BLaER1 treated with 17β-estradiol and CSF1 and Interleukin-3, amounts not matched to agents 10 nM and 100 nM (cell line): ENCODE results near the gene RASGEF1B.

Experiments
- H3K27ac ChIP-seq, 11 experiments: shearing (Covaris generic); formaldehyde crosslinking; 2 replicates each; pipeline ENCODE4 v1.8.1; 2022
- H3K27me3 ChIP-seq, 11 experiments: shearing (Covaris generic); formaldehyde crosslinking; 2 replicates each; pipeline ENCODE4 v1.8.1; 2022
- H3K36me3 ChIP-seq, 11 experiments: shearing (Covaris generic); formaldehyde crosslinking; 2 replicates each; pipeline ENCODE4 v1.8.1; 2022
- H3K4me1 ChIP-seq, 10 experiments: shearing (Covaris generic); formaldehyde crosslinking; 2 replicates each; pipeline ENCODE4 v1.8.1; 2022
- H3K4me2 ChIP-seq, 11 experiments: shearing (Covaris generic); formaldehyde crosslinking; 2 replicates each; pipeline ENCODE4 v1.8.1; 2022
- H3K4me3 ChIP-seq, 10 experiments: shearing (Covaris generic); formaldehyde crosslinking; 2 replicates each; pipeline ENCODE4 v1.8.1; 2022
- H3K9ac ChIP-seq, 11 experiments: shearing (Covaris generic); formaldehyde crosslinking; 2 replicates each; pipeline ENCODE4 v1.8.1; 2022
- H3K9me3 ChIP-seq, 11 experiments: shearing (Covaris generic); formaldehyde crosslinking; replicated peaks in 1 of 11; 2 replicates each; pipeline ENCODE4 v1.8.1; 2022
- H4K20me1 ChIP-seq, 11 experiments: shearing (Covaris generic); formaldehyde crosslinking; 2 replicates each; pipeline ENCODE4 v1.8.1; 2022
- Cebpa-rat ChIP-seq, 11 experiments: shearing (Covaris generic); IDR thresholded peaks; 2 replicates each; pipeline ENCODE4 v1.8.1; 2022

RASGEF1B gene

DNA sequence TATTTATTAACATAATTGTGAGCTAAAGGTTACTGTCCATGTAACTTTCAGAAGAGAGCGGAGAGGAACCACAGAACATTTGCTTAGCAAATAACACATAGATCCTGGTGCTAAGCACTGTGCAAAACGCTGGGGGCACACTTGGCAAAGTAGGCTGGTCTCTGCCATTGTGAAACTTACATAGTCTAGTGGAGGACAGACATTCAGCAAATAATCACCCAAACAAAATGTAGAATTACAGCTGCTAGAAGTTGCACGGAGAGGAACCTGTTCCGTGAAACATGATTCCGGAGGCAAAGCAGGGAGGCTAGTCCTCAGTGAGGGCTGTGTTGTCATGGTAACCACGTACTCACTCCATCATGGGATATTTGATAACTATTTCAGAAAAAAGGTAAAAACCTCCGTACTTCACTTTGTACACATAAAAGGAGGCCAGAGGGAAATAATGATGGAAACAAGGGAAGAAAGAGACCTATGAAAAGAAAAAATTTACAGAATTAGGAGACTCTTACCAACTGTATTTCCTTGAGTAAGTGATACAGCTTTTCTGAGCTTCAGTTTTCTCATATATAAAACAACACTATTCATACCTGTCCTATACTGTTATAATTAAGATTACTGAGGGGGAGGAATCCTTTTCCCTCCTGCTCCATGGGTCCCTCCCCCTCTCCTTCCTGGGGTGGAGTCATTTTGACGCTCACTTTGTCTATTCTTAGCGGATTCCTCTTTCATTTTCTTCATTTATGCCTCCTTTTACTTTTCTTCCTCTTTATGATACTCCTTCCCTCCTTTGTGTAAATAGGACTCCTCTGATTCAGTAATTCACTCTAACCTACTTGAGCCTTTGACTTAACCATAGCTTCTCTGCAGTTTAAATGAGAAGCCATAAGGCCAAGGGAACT lies 825 bp upstream of the RASGEF1B start:
- H3K9ac ChIP-seq: peak overlapping the region; percentile 83 to 100 (median 90)
- H3K9me3 ChIP-seq: peaks cover 0 to 16% (median 9%) of the 10 kb centered on the region in 11 experiments; a peak in 13 of 22 replicates
- peak overlapping the region; percentile 79 to 96 (median 91) for H3K4me3 ChIP-seq
- TF ChIP-seq Cebpa-rat (IDR thresholded peaks at IDR 0.05): no peak
- H3K36me3 ChIP-seq: no peaks in the 10 kb centered on the region
- peaks cover 0 to 30% (median 10%) of the 10 kb centered on the region in 11 experiments; a peak in 10 of 22 replicates for H4K20me1 ChIP-seq
- peaks cover 31 to 52% (median 41%) of the 10 kb centered on the region in 10 experiments for H3K4me1 ChIP-seq
- H3K4me2 ChIP-seq: peak overlapping the region; percentile 80 to 97 (median 92)
- H3K27ac ChIP-seq: peak overlapping the region; percentile 80 to 99 (median 86)
- H3K27me3 ChIP-seq: no peaks in the 10 kb centered on the region

DNA sequence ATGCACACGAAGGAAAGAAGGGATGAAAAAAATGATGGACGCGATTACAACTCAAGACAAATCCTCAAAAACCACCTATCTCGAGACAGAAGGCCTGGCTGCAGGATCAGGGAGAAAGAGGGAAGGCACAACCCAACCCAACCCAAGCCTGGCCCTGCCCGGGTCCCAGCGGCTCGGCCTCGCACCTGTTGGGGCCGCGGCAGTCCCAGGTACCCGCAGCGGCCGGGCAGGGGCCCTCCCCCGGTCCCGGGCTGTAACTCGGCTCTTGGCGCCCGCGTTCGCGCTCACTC lies 464 bp downstream of the RASGEF1B start:
- Histone ChIP-seq H3K36me3 (peaks cover 0 to 3% (median 0%) of the 10 kb centered on the region in 11 experiments; a peak in 2 of 22 replicates), H3K9me3 (peaks cover 0 to 16% (median 9%) of the 10 kb centered on the region in 11 experiments; a peak in 13 of 22 replicates), H3K4me3 (peak overlapping the region; percentile 79 to 96 (median 91)), H3K4me2 (peak overlapping the region; percentile 70 to 97 (median 92)), H4K20me1 (peaks cover 3 to 41% (median 16%) of the 10 kb centered on the region in 11 experiments; a peak in 14 of 22 replicates), H3K9ac (peak overlapping the region; percentile 83 to 100 (median 90)), H3K4me1 (peaks cover 31 to 65% (median 41%) of the 10 kb centered on the region in 10 experiments), H3K27ac (peak overlapping the region; percentile 80 to 99 (median 86)), H3K27me3 (no peaks in the 10 kb centered on the region)
- TF ChIP-seq Cebpa-rat (IDR thresholded peaks at IDR 0.05): no peak

DNA sequence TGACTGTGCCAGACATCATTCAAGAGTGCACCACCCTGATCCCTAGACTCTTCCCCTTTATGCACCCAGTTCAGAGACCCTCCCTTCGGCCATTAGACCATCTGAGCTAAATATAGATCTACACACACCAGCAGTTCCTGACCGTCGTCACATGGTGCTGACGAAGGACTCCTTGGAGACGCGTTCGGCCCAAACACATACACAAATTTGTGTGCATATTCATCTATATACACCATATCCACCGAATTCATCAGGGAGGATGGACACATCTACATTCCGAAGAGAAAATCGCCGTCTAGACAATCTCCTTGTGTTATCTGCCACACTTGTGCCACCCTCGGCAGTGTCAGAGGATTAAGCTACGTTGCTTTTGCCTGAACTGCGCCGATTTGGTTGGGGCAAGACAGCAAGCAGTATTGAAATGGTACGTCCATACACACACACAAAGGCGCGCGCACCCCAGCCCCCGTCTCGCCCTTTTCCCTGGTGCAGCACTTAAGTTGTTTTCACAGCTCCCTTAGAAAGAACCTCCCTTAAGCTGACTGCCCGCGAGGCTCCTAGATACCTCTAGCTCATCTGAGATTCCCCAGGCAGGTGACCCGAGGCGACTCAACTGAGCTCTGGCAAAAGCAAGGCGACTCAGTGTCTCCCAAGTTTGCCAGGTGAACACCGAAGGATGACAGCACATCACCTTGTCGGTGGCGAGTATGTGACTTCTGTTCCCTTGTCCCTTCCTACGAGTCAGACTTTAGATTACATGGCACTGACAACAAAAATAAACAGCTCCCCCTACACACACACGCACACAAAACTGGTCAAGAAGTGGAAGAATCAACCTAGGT lies 1.0 kb downstream of the RASGEF1B start:
- Histone ChIP-seq H3K9ac (peak overlapping the region; percentile 83 to 100 (median 90)), H4K20me1 (peaks cover 4 to 47% (median 22%) of the 10 kb centered on the region in 11 experiments; a peak in 15 of 22 replicates), H3K27ac (peak overlapping the region; percentile 80 to 99 (median 86)), H3K36me3 (peaks cover 0 to 8% (median 0%) of the 10 kb centered on the region in 11 experiments; a peak in 3 of 22 replicates), H3K27me3 (no peaks in the 10 kb centered on the region), H3K9me3 (peaks cover 0 to 16% (median 9%) of the 10 kb centered on the region in 11 experiments; a peak in 13 of 22 replicates), H3K4me2 (peak overlapping the region; percentile 70 to 97 (median 92)), H3K4me3 (peak overlapping the region; percentile 79 to 96 (median 91)), H3K4me1 (peaks cover 31 to 69% (median 41%) of the 10 kb centered on the region in 10 experiments)
- no peak for TF ChIP-seq Cebpa-rat (IDR thresholded peaks at IDR 0.05)

DNA sequence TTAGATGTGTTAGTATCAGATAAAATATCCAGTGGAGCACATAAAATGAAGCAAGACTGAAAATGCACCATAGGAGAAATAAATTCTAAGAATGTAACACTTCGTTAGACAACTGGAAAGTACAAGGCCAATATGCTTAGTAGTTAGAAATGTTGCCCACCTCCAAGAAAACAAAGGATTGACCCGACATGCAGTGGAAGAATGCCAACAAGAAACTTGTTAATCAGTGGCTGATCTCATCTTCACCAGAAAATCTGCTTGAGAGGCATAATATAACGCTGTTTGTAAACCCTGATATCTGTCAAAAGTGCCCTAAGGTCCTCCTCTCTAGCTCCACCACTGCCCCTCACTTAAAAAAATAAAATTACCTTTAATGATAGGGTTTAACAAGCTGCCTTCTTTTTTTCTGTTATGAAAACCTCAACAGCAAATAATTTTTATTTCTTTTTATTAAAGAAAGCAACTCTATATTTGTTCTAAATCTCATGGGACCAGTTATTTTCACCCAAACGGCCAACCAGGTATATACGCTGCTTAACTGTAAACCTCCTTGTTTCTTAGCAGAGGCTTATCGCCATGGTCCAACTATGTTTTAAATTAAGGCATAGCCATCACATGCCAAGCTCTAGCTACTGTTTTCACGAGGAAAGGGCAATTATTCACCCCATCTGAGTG lies 1.8 kb downstream of the RASGEF1B start:
- H3K9me3 ChIP-seq: peaks cover 0 to 16% (median 9%) of the 10 kb centered on the region in 11 experiments; a peak in 13 of 22 replicates
- H3K4me2 ChIP-seq: peak overlapping the region; percentile 70 to 97 (median 92)
- H3K27ac ChIP-seq: peak overlapping the region in 9 of 11 experiments; percentile 83 to 99 (median 90); a peak in 16 of 22 replicates
- peaks cover 0 to 16% (median 0%) of the 10 kb centered on the region in 11 experiments; a peak in 3 of 22 replicates for H3K36me3 ChIP-seq
- peak overlapping the region; percentile 83 to 100 (median 90) for H3K9ac ChIP-seq
- H3K4me1 ChIP-seq: peaks cover 31 to 69% (median 41%) of the 10 kb centered on the region in 10 experiments
- TF ChIP-seq Cebpa-rat (IDR thresholded peaks at IDR 0.05): no peak
- peaks cover 4 to 54% (median 30%) of the 10 kb centered on the region in 11 experiments; a peak in 15 of 22 replicates for H4K20me1 ChIP-seq
- peak overlapping the region; percentile 79 to 96 (median 91) for H3K4me3 ChIP-seq
- no peaks in the 10 kb centered on the region for H3K27me3 ChIP-seq

DNA sequence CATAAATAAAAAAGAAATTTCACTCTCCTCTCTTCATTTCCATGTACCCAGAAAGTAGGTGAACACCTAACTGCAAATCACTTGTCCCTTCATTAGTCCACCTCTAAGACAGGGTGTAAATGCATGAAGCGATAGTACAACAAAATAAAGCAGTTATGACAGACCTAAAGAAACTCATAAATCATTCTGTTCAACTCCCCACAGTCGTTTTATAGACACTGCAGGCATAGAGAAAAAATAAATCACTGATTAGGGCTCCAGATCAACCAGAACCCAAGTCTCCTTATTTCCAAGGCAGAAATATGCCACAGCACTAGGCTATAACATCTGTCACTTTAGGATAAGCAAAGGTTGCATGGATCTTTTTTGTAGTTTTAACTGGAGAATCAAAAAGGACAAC lies 3.0 kb downstream of the RASGEF1B start:
- H3K4me3 ChIP-seq: peak overlapping the region in 3 of 10 experiments; percentile 83 to 96 (median 95); a peak in 7 of 20 replicates
- peak overlapping the region in 3 of 11 experiments; percentile 5 to 99 (median 98); a peak in 4 of 22 replicates for H3K27ac ChIP-seq
- TF ChIP-seq Cebpa-rat (IDR thresholded peaks at IDR 0.05): no peak
- no peaks in the 10 kb centered on the region for H3K27me3 ChIP-seq
- H3K9me3 ChIP-seq: peaks cover 0 to 7% (median under 1%) of the 10 kb centered on the region in 11 experiments; a peak in 11 of 22 replicates
- peaks cover 31 to 68% (median 39%) of the 10 kb centered on the region in 10 experiments for H3K4me1 ChIP-seq
- peaks cover 4 to 66% (median 42%) of the 10 kb centered on the region in 11 experiments; a peak in 15 of 22 replicates for H4K20me1 ChIP-seq
- peak overlapping the region in 4 of 11 experiments; percentile 26 to 100 (median 99); a peak in 7 of 22 replicates for H3K9ac ChIP-seq
- H3K4me2 ChIP-seq: peak overlapping the region in 8 of 11 experiments; percentile 58 to 97 (median 90); a peak in 13 of 22 replicates
- peaks cover 0 to 21% (median 0%) of the 10 kb centered on the region in 11 experiments; a peak in 3 of 22 replicates for H3K36me3 ChIP-seq

DNA sequence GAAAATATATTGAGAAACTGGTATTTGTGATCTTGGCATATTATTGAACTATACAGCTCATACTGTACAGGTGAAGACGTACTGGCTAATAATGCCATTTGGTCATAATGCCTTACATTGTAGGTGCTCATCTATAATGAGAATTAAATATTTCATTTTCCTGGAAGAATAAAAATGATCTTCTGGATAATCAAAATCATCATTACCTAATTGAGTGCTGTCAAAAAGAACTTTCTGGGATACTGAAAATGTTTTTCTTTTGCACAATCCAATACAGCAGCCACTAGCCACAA lies 4.1 kb downstream of the RASGEF1B start:
- Histone ChIP-seq H3K4me3 (peak overlapping the region in 3 of 10 experiments; percentile 2 to 96 (median 95); a peak in 2 of 20 replicates), H3K9me3 (no peaks in the 10 kb centered on the region), H3K36me3 (peaks cover 0 to 27% (median 0%) of the 10 kb centered on the region in 11 experiments; a peak in 3 of 22 replicates), H3K4me1 (peaks cover 22 to 61% (median 28%) of the 10 kb centered on the region in 10 experiments), H3K27ac (no peak overlapping the region; a peak in 1 of 22 replicates), H3K4me2 (peak overlapping the region in 3 of 11 experiments; percentile 70 to 92 (median 89); a peak in 4 of 22 replicates), H3K9ac (peak overlapping the region in 3 of 11 experiments; percentile 16 to 100 (median 100); a peak in 3 of 22 replicates), H4K20me1 (peaks cover 4 to 74% (median 52%) of the 10 kb centered on the region in 11 experiments; a peak in 15 of 22 replicates), H3K27me3 (no peaks in the 10 kb centered on the region)
- TF ChIP-seq Cebpa-rat (IDR thresholded peaks at IDR 0.05): no peak

DNA sequence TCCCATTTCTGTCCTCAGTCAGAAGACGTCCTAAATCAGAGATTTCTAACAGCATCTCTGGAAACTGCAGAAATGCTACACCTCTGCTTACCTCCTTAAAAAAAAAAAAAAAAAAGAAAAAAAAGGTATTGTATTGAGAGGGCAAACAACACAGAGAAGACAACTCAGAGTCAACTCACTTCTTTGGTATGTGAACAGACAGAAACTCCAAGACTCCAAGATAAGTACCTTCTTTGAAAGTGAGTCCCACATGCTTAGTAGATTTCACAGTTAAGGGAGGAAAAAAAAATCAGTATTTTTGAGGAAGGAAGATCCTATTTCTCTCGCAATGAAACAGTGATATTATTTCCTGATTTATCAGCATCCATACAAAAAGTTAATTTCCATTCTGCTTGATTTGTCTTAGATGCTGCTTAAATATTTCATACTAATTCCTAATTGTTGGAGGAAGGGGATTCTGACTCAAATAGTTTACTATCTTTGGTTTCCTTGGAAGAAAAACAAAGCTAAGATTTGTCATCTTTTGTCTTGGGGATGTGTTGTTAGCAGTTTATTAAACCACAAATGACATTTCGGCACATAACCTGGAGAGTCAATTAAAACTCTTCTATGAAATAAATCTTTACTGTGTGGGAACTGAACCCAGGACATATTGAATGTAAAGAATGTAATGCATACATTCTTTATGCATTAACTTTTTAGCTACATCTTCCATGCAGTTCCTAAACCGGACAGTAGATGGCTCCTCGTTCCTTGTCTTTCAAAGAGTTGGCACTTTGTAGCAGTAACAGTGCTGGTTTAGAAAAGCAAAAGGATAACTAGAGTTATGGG lies 4.7 kb downstream of the RASGEF1B start:
- peaks cover 17 to 62% (median 22%) of the 10 kb centered on the region in 10 experiments for H3K4me1 ChIP-seq
- H3K27me3 ChIP-seq: no peaks in the 10 kb centered on the region
- H3K27ac ChIP-seq: peak overlapping the region in 1 of 11 experiments; percentile 1; a peak in 1 of 22 replicates
- peaks cover 0 to 33% (median 0%) of the 10 kb centered on the region in 11 experiments; a peak in 3 of 22 replicates for H3K36me3 ChIP-seq
- peak overlapping the region in 1 of 10 experiments; percentile 96; a peak in 1 of 20 replicates for H3K4me3 ChIP-seq
- peak overlapping the region in 1 of 11 experiments; percentile 39; a peak in 2 of 22 replicates for H3K9ac ChIP-seq
- H4K20me1 ChIP-seq: peaks cover 4 to 79% (median 58%) of the 10 kb centered on the region in 11 experiments; a peak in 15 of 22 replicates
- TF ChIP-seq Cebpa-rat (IDR thresholded peaks at IDR 0.05): no peak
- H3K9me3 ChIP-seq: no peaks in the 10 kb centered on the region
- peak overlapping the region in 3 of 11 experiments; percentile 70 to 92 (median 89); a peak in 5 of 22 replicates for H3K4me2 ChIP-seq
